PC-3 (cell line): Measurements from ENCODE around the gene TASL.
"Not testable (repeated sequence)": the region's sequence is repeated elsewhere in the genome, so short reads cannot be mapped to it uniquely, and the experiment has no call there.

Experiments
- CTCF ChIP-seq: fragments of 300-600 bp; sonication (generic); conservative IDR thresholded peaks from 2 replicates; pipeline ENCODE4 v1.5.1; 2017; ENCODE audit warnings: antibody characterized with exemption, low read depth, mild to moderate bottlenecking, low read length
- EZH2 ChIP-seq: fragments of 300-600 bp; sonication (generic); IDR thresholded peaks from one replicate; pipeline ENCODE4 v1.6.1; 2017; ENCODE audit warnings: antibody characterized with exemption, mild to moderate bottlenecking, low read length; ENCODE audit not compliant: unreplicated experiment
- EZH2phosphoT487 ChIP-seq: fragments of 300-600 bp; sonication (generic); IDR thresholded peaks from 2 replicates; pipeline ENCODE4 v1.6.1; 2018; ENCODE audit warnings: mild to moderate bottlenecking, antibody characterized with exemption, low read length, borderline replicate concordance

GRCh38 chrX:30563070-30563469 is 14.5 kb downstream of the TASL start:
- not testable (repeated sequence) for TF ChIP-seq CTCF, EZH2, EZH2phosphoT487
